ENCODE results near the gene POLR1C. TPM values are rescaled to one million over a fixed set of nuclear protein-coding genes. Genes with fewer than 3 reads are reported as not detected.

POLR1C gene
- total RNA-seq, 1 donor from 2014 or later, result 38.2 TPM

GRCh38 chr6:43491750-43492661 lies 24.9 kb upstream of the POLR1C start:
- no peak for TF ChIP-seq CTCF (IDR thresholded peaks at IDR 0.05; ENCODE audit: insufficient read depth, low read length, severe bottlenecking)
- H3K27me3 ChIP-seq (ENCODE audit: control insufficient read depth, insufficient read depth, low read length), result no peaks in the 10 kb centered on the region
- DNase-seq (ENCODE audit: low read depth) (peak; percentile 73), FAIRE-seq (no peak)
- no peaks in the 10 kb centered on the region for H3K36me3 ChIP-seq (ENCODE audit: control insufficient read depth, insufficient read depth, low read length)
- H3K4me3 ChIP-seq (ENCODE audit: low read depth, low read length), result no peak overlapping the region

GRCh38 chr6:43492673-43493072 lies 24.2 kb upstream of the POLR1C start:
- no peak for TF ChIP-seq CTCF (IDR thresholded peaks at IDR 0.05; ENCODE audit: insufficient read depth, low read length, severe bottlenecking)
- Histone ChIP-seq H3K4me3 (ENCODE audit: low read depth, low read length) (no peak overlapping the region), H3K27me3 (ENCODE audit: control insufficient read depth, insufficient read depth, low read length) (no peaks in the 10 kb centered on the region), H3K36me3 (ENCODE audit: control insufficient read depth, insufficient read depth, low read length) (peaks cover 2% of the 10 kb centered on the region)
- no peak for FAIRE-seq
- no peak for DNase-seq (ENCODE audit: low read depth)

GRCh38 chr6:43493230-43493629 lies 23.7 kb upstream of the POLR1C start:
- TF ChIP-seq CTCF (IDR thresholded peaks at IDR 0.05; ENCODE audit: insufficient read depth, low read length, severe bottlenecking), result no peak
- Histone ChIP-seq H3K27me3 (ENCODE audit: control insufficient read depth, insufficient read depth, low read length) (no peaks in the 10 kb centered on the region), H3K4me3 (ENCODE audit: low read depth, low read length) (no peak overlapping the region), H3K36me3 (ENCODE audit: control insufficient read depth, insufficient read depth, low read length) (peaks cover 4% of the 10 kb centered on the region)
- DNase-seq (ENCODE audit: low read depth) (no peak), FAIRE-seq (no peak)

- DNase-seq (ENCODE audit: low read depth) (peak; percentile 39), FAIRE-seq (no peak)
These were observed 23.1 kb upstream of the POLR1C start for GRCh38 chr6:43493833-43494232.

GRCh38 chr6:43494321-43494720 lies 22.6 kb upstream of the POLR1C start:
- FAIRE-seq (no peak), DNase-seq (ENCODE audit: low read depth) (no peak)
- TF ChIP-seq CTCF (IDR thresholded peaks at IDR 0.05; ENCODE audit: insufficient read depth, low read length, severe bottlenecking), result no peak
- H3K27me3 ChIP-seq (ENCODE audit: control insufficient read depth, insufficient read depth, low read length), result no peaks in the 10 kb centered on the region
- H3K4me3 ChIP-seq (ENCODE audit: low read depth, low read length), result no peak overlapping the region
- peaks cover 11% of the 10 kb centered on the region for H3K36me3 ChIP-seq (ENCODE audit: control insufficient read depth, insufficient read depth, low read length)

More at GRCh38 chr6:43493833-43494232, 23.1 kb upstream of the POLR1C start:
- H3K4me3 ChIP-seq (ENCODE audit: low read depth, low read length), result no peak overlapping the region
- H3K27me3 ChIP-seq (ENCODE audit: control insufficient read depth, insufficient read depth, low read length), result no peaks in the 10 kb centered on the region
- TF ChIP-seq CTCF (IDR thresholded peaks at IDR 0.05; ENCODE audit: insufficient read depth, low read length, severe bottlenecking), result no peak
- H3K36me3 ChIP-seq (ENCODE audit: control insufficient read depth, insufficient read depth, low read length), result peaks cover 6% of the 10 kb centered on the region

Measured in bronchial epithelial cell (primary cell).